IPS-15b (cell line): ENCODE measurements around the gene ITGB4.

Experiments
- H3K27me3 ChIP-seq: one replicate; pipeline ENCODE4 v1.6.1; 2013; ENCODE audit warnings: low read length; ENCODE audit not compliant: control insufficient read depth, insufficient read depth
- H3K36me3 ChIP-seq: one replicate; pipeline ENCODE4 v1.6.1; 2013; ENCODE audit warnings: low read length; ENCODE audit not compliant: control insufficient read depth, insufficient read depth
- H3K4me1 ChIP-seq: one replicate; pipeline ENCODE4 v1.6.1; 2013; ENCODE audit warnings: mild to moderate bottlenecking, low read length; ENCODE audit not compliant: control insufficient read depth, insufficient read depth
- H3K4me3 ChIP-seq: one replicate; pipeline ENCODE4 v1.5.1; 2013; ENCODE audit warnings: low read depth, low read length
- H3K9ac ChIP-seq: one replicate; pipeline ENCODE4 v1.6.1; 2013; ENCODE audit warnings: low read depth, mild to moderate bottlenecking, low read length
- H3K9me3 ChIP-seq: one replicate; pipeline ENCODE4 v1.6.1; 2013; ENCODE audit warnings: mild to moderate bottlenecking, low read length; ENCODE audit not compliant: control insufficient read depth, insufficient read depth

ITGB4 gene

GRCh38 chr17:75689441-75689873 is 31.8 kb upstream of the ITGB4 start:
- Histone ChIP-seq H3K9ac (no peak overlapping the region), H3K4me1 (peaks cover 8% of the 10 kb centered on the region), H3K27me3 (no peaks in the 10 kb centered on the region), H3K9me3 (no peaks in the 10 kb centered on the region), H3K36me3 (no peaks in the 10 kb centered on the region), H3K4me3 (no peak overlapping the region)

- H3K4me1 ChIP-seq, result peaks cover 8% of the 10 kb centered on the region
- no peak overlapping the region for H3K9ac ChIP-seq
- no peaks in the 10 kb centered on the region for H3K36me3 ChIP-seq
- no peaks in the 10 kb centered on the region for H3K9me3 ChIP-seq
- no peak overlapping the region for H3K4me3 ChIP-seq
- H3K27me3 ChIP-seq, result no peaks in the 10 kb centered on the region
Observed at GRCh38 chr17:75691371-75691791, 29.9 kb upstream of the ITGB4 start.

- no peaks in the 10 kb centered on the region for H3K9me3 ChIP-seq
- H3K4me3 ChIP-seq, result no peak overlapping the region
- no peaks in the 10 kb centered on the region for H3K27me3 ChIP-seq
- no peak overlapping the region for H3K9ac ChIP-seq
- H3K36me3 ChIP-seq, result no peaks in the 10 kb centered on the region
- H3K4me1 ChIP-seq, result peaks cover 8% of the 10 kb centered on the region
Observed at GRCh38 chr17:75691801-75692626, 29.2 kb upstream of the ITGB4 start.

- Histone ChIP-seq H3K4me1 (peaks cover 8% of the 10 kb centered on the region), H3K36me3 (peaks cover 5% of the 10 kb centered on the region), H3K9ac (peak overlapping the region; percentile 37), H3K9me3 (no peaks in the 10 kb centered on the region), H3K4me3 (peak overlapping the region; percentile 13), H3K27me3 (no peaks in the 10 kb centered on the region)
Observed at GRCh38 chr17:75692976-75693375, 28.3 kb upstream of the ITGB4 start.

- Histone ChIP-seq H3K27me3 (no peaks in the 10 kb centered on the region), H3K9me3 (no peaks in the 10 kb centered on the region), H3K4me3 (peak overlapping the region; percentile 13), H3K9ac (no peak overlapping the region), H3K4me1 (peaks cover 8% of the 10 kb centered on the region), H3K36me3 (peaks cover 5% of the 10 kb centered on the region)
Observed at GRCh38 chr17:75693500-75694481, 27.5 kb upstream of the ITGB4 start.

GRCh38 chr17:75694536-75694935 is 26.7 kb upstream of the ITGB4 start:
- H3K36me3 ChIP-seq, result peaks cover 5% of the 10 kb centered on the region
- no peaks in the 10 kb centered on the region for H3K9me3 ChIP-seq
- no peak overlapping the region for H3K9ac ChIP-seq
- H3K4me1 ChIP-seq, result peaks cover 8% of the 10 kb centered on the region
- H3K27me3 ChIP-seq, result no peaks in the 10 kb centered on the region
- H3K4me3 ChIP-seq, result no peak overlapping the region

GRCh38 chr17:75695141-75695829 is 26.0 kb upstream of the ITGB4 start:
- Histone ChIP-seq H3K36me3 (peaks cover 12% of the 10 kb centered on the region), H3K27me3 (no peaks in the 10 kb centered on the region), H3K9ac (no peak overlapping the region), H3K4me3 (no peak overlapping the region), H3K9me3 (no peaks in the 10 kb centered on the region), H3K4me1 (peaks cover 8% of the 10 kb centered on the region)

- Histone ChIP-seq H3K4me3 (no peak overlapping the region), H3K9me3 (no peaks in the 10 kb centered on the region), H3K4me1 (peaks cover 8% of the 10 kb centered on the region), H3K9ac (no peak overlapping the region), H3K27me3 (no peaks in the 10 kb centered on the region), H3K36me3 (peaks cover 17% of the 10 kb centered on the region)
Observed at GRCh38 chr17:75695830-75696271, 25.4 kb upstream of the ITGB4 start.

- Histone ChIP-seq H3K4me3 (no peak overlapping the region), H3K27me3 (no peaks in the 10 kb centered on the region), H3K9me3 (no peaks in the 10 kb centered on the region), H3K9ac (no peak overlapping the region), H3K36me3 (peaks cover 30% of the 10 kb centered on the region), H3K4me1 (peaks cover 8% of the 10 kb centered on the region)
Observed at GRCh38 chr17:75697651-75698291, 23.5 kb upstream of the ITGB4 start.

GRCh38 chr17:75698659-75699058 is 22.6 kb upstream of the ITGB4 start:
- Histone ChIP-seq H3K36me3 (peaks cover 38% of the 10 kb centered on the region), H3K9me3 (no peaks in the 10 kb centered on the region), H3K4me3 (no peak overlapping the region), H3K9ac (no peak overlapping the region), H3K4me1 (peaks cover under 1% of the 10 kb centered on the region), H3K27me3 (no peaks in the 10 kb centered on the region)

- H3K9ac ChIP-seq, result no peak overlapping the region
- H3K4me1 ChIP-seq, result no peaks in the 10 kb centered on the region
- H3K4me3 ChIP-seq, result no peak overlapping the region
- peaks cover 63% of the 10 kb centered on the region for H3K36me3 ChIP-seq
- no peaks in the 10 kb centered on the region for H3K9me3 ChIP-seq
- H3K27me3 ChIP-seq, result no peaks in the 10 kb centered on the region
Observed at GRCh38 chr17:75701288-75701687, 20.0 kb upstream of the ITGB4 start.
